Loucy (cell line): Measurements from ENCODE around the gene GNAI1.
"Not testable (repeated sequence)": the region's sequence is repeated elsewhere in the genome, so short reads cannot be mapped to it uniquely, and the experiment has no call there.

Experiments
- H2AFZ ChIP-seq: fragments of 200-600 bp; sonication (generic); 2 replicates; pipeline ENCODE4 v1.6.0; 2016; ENCODE audit warnings: antibody characterized with exemption, mild to moderate bottlenecking, low read length, moderate library complexity
- H3F3A ChIP-seq: fragments of 200-600 bp; 2 replicates; pipeline ENCODE4 v1.6.0; 2016; ENCODE audit warnings: antibody characterized with exemption, low read depth, mild to moderate bottlenecking
- H3K27me3 ChIP-seq: fragments of 200-600 bp; sonication (generic); 2 replicates; pipeline ENCODE4 v1.6.1; 2014; ENCODE audit warnings: low read length, mild to moderate bottlenecking; ENCODE audit not compliant: insufficient read depth, poor library complexity, severe bottlenecking
- H3K36me3 ChIP-seq: fragments of 200-600 bp; sonication (generic); 2 replicates; pipeline ENCODE4 v1.6.1; 2016; ENCODE audit warnings: low read length; ENCODE audit not compliant: insufficient read depth
- H3K4me1 ChIP-seq: fragments of 200-600 bp; sonication (generic); 2 replicates; pipeline ENCODE4 v1.5.1; 2014; ENCODE audit warnings: low read length, mild to moderate bottlenecking; ENCODE audit not compliant: insufficient read depth, poor library complexity, severe bottlenecking
- H3K4me2 ChIP-seq: fragments of 200-600 bp; sonication (generic); 2 replicates; pipeline ENCODE4 v1.6.0; 2014; ENCODE audit warnings: antibody characterized with exemption, low read length, low read depth, mild to moderate bottlenecking; ENCODE audit not compliant: poor library complexity, severe bottlenecking
- H3K4me3 ChIP-seq: fragments of 200-600 bp; sonication (generic); 2 replicates; pipeline ENCODE4 v1.5.1; 2014; ENCODE audit warnings: low read length, mild to moderate bottlenecking, mixed read lengths; ENCODE audit not compliant: poor library complexity, severe bottlenecking
- H3K79me2 ChIP-seq: fragments of 200-600 bp; sonication (generic); 2 replicates; pipeline ENCODE4 v1.6.1; 2014; ENCODE audit warnings: low read length; ENCODE audit not compliant: insufficient read depth
- H3K9ac ChIP-seq: fragments of 200-600 bp; sonication (generic); 2 replicates; pipeline ENCODE4 v1.6.0; 2014; ENCODE audit warnings: mild to moderate bottlenecking, low read depth, low read length, moderate library complexity; ENCODE audit not compliant: poor library complexity, severe bottlenecking
- H3K9me2 ChIP-seq: fragments of 200-600 bp; sonication (generic); replicated peaks from 2 replicates; pipeline ENCODE4 v1.6.1; 2016; ENCODE audit warnings: low read depth, low read length, mixed read lengths
- H3K9me3 ChIP-seq: fragments of 200-600 bp; sonication (generic); 2 replicates; pipeline ENCODE4 v1.6.1; 2014; ENCODE audit warnings: mild to moderate bottlenecking, antibody characterized with exemption, low read length, low read depth; ENCODE audit not compliant: insufficient read depth
- H4K20me1 ChIP-seq: fragments of 200-600 bp; sonication (generic); 2 replicates; pipeline ENCODE4 v1.6.0; 2014; ENCODE audit warnings: antibody characterized with exemption, low read length, mild to moderate bottlenecking; ENCODE audit not compliant: insufficient read depth, poor library complexity, severe bottlenecking
- CTCF ChIP-seq: fragments of 200-600 bp; sonication (generic); conservative IDR thresholded peaks from 2 replicates; pipeline ENCODE4 v1.5.1; 2014; ENCODE audit warnings: mild to moderate bottlenecking, antibody characterized with exemption, low read length
- EZH2phosphoT487 ChIP-seq: fragments of 200-600 bp; IDR thresholded peaks from 2 replicates; pipeline ENCODE4 v1.6.1; 2018; ENCODE audit warnings: antibody characterized with exemption, mild to moderate bottlenecking, moderate library complexity, borderline replicate concordance

Gene GNAI1

DNA sequence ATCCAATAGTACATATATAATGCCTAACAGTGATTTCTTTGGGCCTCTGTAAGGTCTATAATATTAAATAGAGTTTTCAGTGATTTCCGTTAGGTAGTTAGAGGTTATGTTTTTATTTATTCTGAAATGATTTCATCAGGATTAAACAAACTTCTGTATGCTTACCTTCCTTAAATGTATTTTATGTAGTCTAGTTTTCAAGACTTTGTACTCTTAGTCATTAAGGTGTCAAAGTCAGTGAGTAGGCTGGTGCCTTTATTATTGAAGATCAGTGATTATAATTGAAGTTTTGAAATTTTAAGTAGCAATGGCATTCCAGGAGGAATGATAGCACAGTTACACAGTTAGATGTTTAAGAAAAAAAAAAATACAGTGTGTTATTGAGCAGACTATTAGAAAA lies 20.7 kb downstream of the GNAI1 start:
- Histone ChIP-seq H3K4me1 (peaks cover 19% of the 10 kb centered on the region), H3K4me2 (no peak overlapping the region), H3K36me3 (no peaks in the 10 kb centered on the region), H3K9me2 (no peaks in the 10 kb centered on the region), H3K9ac (no peak overlapping the region), H3K9me3 (no peaks in the 10 kb centered on the region), H3K4me3 (no peak overlapping the region), H3F3A (no peaks in the 10 kb centered on the region), H3K79me2 (no peaks in the 10 kb centered on the region), H3K27me3 (no peaks in the 10 kb centered on the region), H2AFZ (no peak overlapping the region), H4K20me1 (no peaks in the 10 kb centered on the region)
- TF ChIP-seq EZH2phosphoT487 (no peak), CTCF (no peak)

DNA sequence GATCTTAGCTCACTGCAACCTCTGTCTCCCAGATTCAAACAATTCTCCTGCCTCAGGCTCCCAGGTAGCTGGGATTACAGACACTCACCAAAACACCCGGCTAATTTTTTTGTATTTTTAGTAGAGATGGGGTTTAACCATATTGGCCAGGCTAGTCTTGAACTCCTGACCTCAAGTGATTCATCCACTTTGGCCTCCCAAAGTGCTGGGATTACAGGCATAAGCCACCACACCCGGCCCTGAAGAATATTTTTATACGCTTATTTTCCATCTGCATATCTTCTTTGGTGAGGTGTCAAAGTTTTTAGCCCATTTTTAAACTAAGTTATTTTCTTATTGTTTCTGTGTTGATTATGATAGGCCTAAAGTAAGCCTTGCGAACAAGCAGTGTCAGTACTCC lies 23.1 kb downstream of the GNAI1 start:
- not testable (repeated sequence) for H3K4me3 ChIP-seq, H3K79me2 ChIP-seq, H3K4me2 ChIP-seq, H3K9me3 ChIP-seq, H3K36me3 ChIP-seq, H3F3A ChIP-seq, H2AFZ ChIP-seq, H3K27me3 ChIP-seq, H4K20me1 ChIP-seq, H3K9me2 ChIP-seq, H3K9ac ChIP-seq
- peaks cover 10% of the 10 kb centered on the region for H3K4me1 ChIP-seq

GRCh38 chr7:80159802-80160201 lies 25.2 kb downstream of the GNAI1 start:
- Histone ChIP-seq H3K9me2 (no peaks in the 10 kb centered on the region), H3K9me3 (no peaks in the 10 kb centered on the region), H2AFZ (no peak overlapping the region), H4K20me1 (no peaks in the 10 kb centered on the region), H3K4me3 (no peak overlapping the region), H3K4me1 (peaks cover 20% of the 10 kb centered on the region), H3K27me3 (no peaks in the 10 kb centered on the region), H3K4me2 (no peak overlapping the region), H3F3A (no peaks in the 10 kb centered on the region), H3K79me2 (no peaks in the 10 kb centered on the region), H3K9ac (no peak overlapping the region), H3K36me3 (no peaks in the 10 kb centered on the region)
- TF ChIP-seq CTCF (no peak), EZH2phosphoT487 (no peak)

- H2AFZ ChIP-seq = no peak overlapping the region
- peaks cover 20% of the 10 kb centered on the region for H3K4me1 ChIP-seq
- no peaks in the 10 kb centered on the region for H3K9me2 ChIP-seq
- H4K20me1 ChIP-seq = no peaks in the 10 kb centered on the region
- H3K9me3 ChIP-seq = no peaks in the 10 kb centered on the region
- no peaks in the 10 kb centered on the region for H3F3A ChIP-seq
- TF ChIP-seq EZH2phosphoT487 (no peak), CTCF (no peak)
- no peaks in the 10 kb centered on the region for H3K36me3 ChIP-seq
- H3K79me2 ChIP-seq = no peaks in the 10 kb centered on the region
- H3K4me2 ChIP-seq = no peak overlapping the region
- H3K9ac ChIP-seq = no peak overlapping the region
- no peaks in the 10 kb centered on the region for H3K27me3 ChIP-seq
- H3K4me3 ChIP-seq = no peak overlapping the region
Observed at GRCh38 chr7:80161466-80161865, 26.8 kb downstream of the GNAI1 start.
